ENCODE measurements around the gene ARID5A. TPM values are rescaled to one million over a fixed set of nuclear protein-coding genes. Genes with fewer than 3 reads are reported as not detected.

Gene ARID5A
- total and polyA plus RNA-seq, 9 of the 15 experiments (the other 6 are each of a cell fraction or from before 2014, with no cell fraction given): 0.14 to 12.5 (median 3.0) TPM

- no peak for TF ChIP-seq RCOR1 (IDR thresholded peaks at IDR 0.05; ENCODE audit: borderline replicate concordance in 1 of 2, low read depth in 2 of 2, low read length in 2 of 2)
- TF ChIP-seq, protein P1, sequence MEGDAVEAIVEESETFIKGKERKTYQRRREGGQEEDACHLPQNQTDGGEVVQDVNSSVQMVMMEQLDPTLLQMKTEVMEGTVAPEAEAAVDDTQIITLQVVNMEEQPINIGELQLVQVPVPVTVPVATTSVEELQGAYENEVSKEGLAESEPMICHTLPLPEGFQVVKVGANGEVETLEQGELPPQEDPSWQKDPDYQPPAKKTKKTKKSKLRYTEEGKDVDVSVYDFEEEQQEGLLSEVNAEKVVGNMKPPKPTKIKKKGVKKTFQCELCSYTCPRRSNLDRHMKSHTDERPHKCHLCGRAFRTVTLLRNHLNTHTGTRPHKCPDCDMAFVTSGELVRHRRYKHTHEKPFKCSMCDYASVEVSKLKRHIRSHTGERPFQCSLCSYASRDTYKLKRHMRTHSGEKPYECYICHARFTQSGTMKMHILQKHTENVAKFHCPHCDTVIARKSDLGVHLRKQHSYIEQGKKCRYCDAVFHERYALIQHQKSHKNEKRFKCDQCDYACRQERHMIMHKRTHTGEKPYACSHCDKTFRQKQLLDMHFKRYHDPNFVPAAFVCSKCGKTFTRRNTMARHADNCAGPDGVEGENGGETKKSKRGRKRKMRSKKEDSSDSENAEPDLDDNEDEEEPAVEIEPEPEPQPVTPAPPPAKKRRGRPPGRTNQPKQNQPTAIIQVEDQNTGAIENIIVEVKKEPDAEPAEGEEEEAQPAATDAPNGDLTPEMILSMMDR (IDR thresholded peaks at IDR 0.05 in 2 of 3, conservative IDR thresholded peaks at IDR 0.05 in 1 of 3; ENCODE audit: insufficient read depth in 2 of 3, low read depth in 1 of 3, low read length in 3 of 3): peak; percentile 40 to 66 (median 55); a peak in 5 of 6 replicates
- TF ChIP-seq CREM (IDR thresholded peaks at IDR 0.05; ENCODE audit: low read depth): no peak
- TF ChIP-seq KAT7 (CRISPR knock-in tag; IDR thresholded peaks at IDR 0.05; ENCODE audit: borderline replicate concordance): no peak
- TF ChIP-seq MYBL2 (IDR thresholded peaks at IDR 0.05; ENCODE audit: low read depth): no peak
- TF ChIP-seq MYBL2 (CRISPR knock-in tag; IDR thresholded peaks at IDR 0.05; ENCODE audit: borderline replicate concordance): no peak
- no peak for TF ChIP-seq COPS2 (conservative IDR thresholded peaks at IDR 0.05)
- TF ChIP-seq ZFP36 (IDR thresholded peaks at IDR 0.05; ENCODE audit: low read depth, low read length, partially characterized antibody): peak; percentile 57
Measured at GRCh38 chr2:96580771-96581170, 44.2 kb downstream of the ARID5A start (continued).

DNA sequence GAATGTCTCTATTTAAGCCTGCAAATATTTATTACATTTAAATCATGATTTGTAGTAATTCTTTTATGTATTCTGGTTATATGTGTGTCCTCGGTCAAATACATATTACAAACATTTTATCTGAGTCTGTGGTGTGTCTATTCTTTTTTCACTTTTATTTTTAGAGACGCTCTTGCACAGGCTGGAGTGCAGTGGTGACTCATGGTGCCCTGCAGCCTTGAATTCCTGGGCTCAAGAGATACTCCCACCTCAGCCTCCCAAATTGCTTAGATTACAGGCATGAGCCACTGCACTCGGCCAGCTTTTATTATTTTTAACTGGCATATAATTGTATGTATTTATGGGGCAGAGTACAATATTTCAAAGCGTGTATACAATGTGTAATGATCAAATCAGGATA, 47.5 kb downstream of the ARID5A start:
- H3K4me2 ChIP-seq (ENCODE audit: insufficient read depth, low read length): no peak overlapping the region
- H3K36me3 ChIP-seq (ENCODE audit: control insufficient read depth, insufficient read depth, low read length): peaks cover 10% of the 10 kb centered on the region; the same call in 2 of the 3 replicates
- TF ChIP-seq ZNF324 (CRISPR knock-in tag; IDR thresholded peaks at IDR 0.05) (peak; percentile 35; the same call in 1 of the 2 replicates), RBM25 (IDR thresholded peaks at IDR 0.05; ENCODE audit: low read depth, low read length, severe bottlenecking) (peak; percentile 6), CBFA2T3 (IDR thresholded peaks at IDR 0.05) (peak; percentile 24; the same call in 1 of the 2 replicates), NFXL1 (CRISPR knock-in tag; IDR thresholded peaks at IDR 0.05) (no peak), FOXA1 (IDR thresholded peaks at IDR 0.05; ENCODE audit: borderline replicate concordance) (no peak), MTA2 (IDR thresholded peaks at IDR 0.05; ENCODE audit: low read depth) (no peak), SMARCE1 (IDR thresholded peaks at IDR 0.05) (0 out of 2 replicates have a peak, but pooled peaks have one; percentile 16), FOSL1 (tag; conservative IDR thresholded peaks at IDR 0.05) (peak; percentile 71), ARID1B (IDR thresholded peaks at IDR 0.05) (peak; percentile 35; the same call in 1 of the 2 replicates), JUND (IDR thresholded peaks at IDR 0.05; ENCODE audit: borderline replicate concordance, low read depth, low read length) (peak; percentile 64; the same call in 1 of the 2 replicates), JUND (tag; IDR thresholded peaks at IDR 0.05; ENCODE audit: borderline replicate concordance, low read depth, low read length) (peak; percentile 26; the same call in 1 of the 3 replicates)
- TF ChIP-seq, protein P2, sequence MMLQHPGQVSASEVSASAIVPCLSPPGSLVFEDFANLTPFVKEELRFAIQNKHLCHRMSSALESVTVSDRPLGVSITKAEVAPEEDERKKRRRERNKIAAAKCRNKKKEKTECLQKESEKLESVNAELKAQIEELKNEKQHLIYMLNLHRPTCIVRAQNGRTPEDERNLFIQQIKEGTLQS (IDR thresholded peaks at IDR 0.05): peak; percentile 60
- TF ChIP-seq, protein P2 (CRISPR knock-in tag; conservative IDR thresholded peaks at IDR 0.05): no peak
- CTCF ChIA-PET (ENCODE audit: low intra/inter-chr PET ratio): no interaction called here
- H3K27me3 ChIP-seq (ENCODE audit: control insufficient read depth in 2 of 2, insufficient read depth in 2 of 2, low read length in 2 of 2): no peaks in the 10 kb centered on the region
- no peak overlapping the region for H3K4me3 ChIP-seq
- ATAC-seq (no peak), DNase-seq (ENCODE audit: extremely low read depth in 1 of 4, low spot score in 3 of 4) (peak in 1 of 4 experiments; percentile 37), FAIRE-seq (no peak)
- WGBS (ENCODE audit: insufficient coverage, low coverage, missing lambda C conversion rate): 35% methylated on average over 4 of the region's 4 CpGs
- no peak overlapping the region for H2AFZ ChIP-seq (ENCODE audit: low read depth, low read length)
- intact Hi-C loops (cut with micrococcal nuclease) (no loop called here), in situ Hi-C loops (cut with MboI) (no loop called here)
- no TSS peak for BruUV-seq (replicated peaks)
- POLR2A ChIA-PET: interaction anchor here (1.9 kb wide), 1 partner anchor 10 kb away, joined by 7 read pairs; no protein-coding TSS in a partner anchor
- no peak overlapping the region for H3K9ac ChIP-seq (ENCODE audit: insufficient read depth in 1 of 2, low read depth in 2 of 2, low read length in 2 of 2)
- H3K79me2 ChIP-seq (ENCODE audit: control insufficient read depth, insufficient read depth, low read length): no peaks in the 10 kb centered on the region
- no peaks in the 10 kb centered on the region for H3K9me3 ChIP-seq (replicated peaks; ENCODE audit: control insufficient read depth, insufficient read depth, low read depth, low read length)
- no peaks in the 10 kb centered on the region for H4K20me1 ChIP-seq (replicated peaks; ENCODE audit: control insufficient read depth, insufficient read depth, low read length)
- H3K4me1 ChIP-seq (replicated peaks in 1 of 2; ENCODE audit: control insufficient read depth in 2 of 2, insufficient read depth in 2 of 2, low read length in 2 of 2): no peaks in the 10 kb centered on the region; a peak in 1 of 5 replicates
- no peak overlapping the region for H3K27ac ChIP-seq (ENCODE audit: extremely low read depth, low read depth, low read length)
- no peaks in the 10 kb centered on the region for H3K9me1 ChIP-seq (ENCODE audit: control insufficient read depth, insufficient read depth, low read length)
